Tibial nerve (tissue), 4 donors: ENCODE data around the gene MUSTN1.

Experiments
- EP300 ChIP-seq, 2 donors: sonication (generic); formaldehyde crosslinking; IDR thresholded peaks; one replicate each; pipeline ENCODE4 v1.6.1; 2017; ENCODE audit warnings: antibody characterized with exemption in 2 of 2, mild to moderate bottlenecking in 1 of 2
- POLR2A ChIP-seq, 2 donors: fragments of 450-650 bp; IDR thresholded peaks; one replicate each; pipeline ENCODE4 v1.6.1; 2017; ENCODE audit warnings: antibody characterized with exemption in 2 of 2, mild to moderate bottlenecking in 2 of 2, moderate library complexity in 2 of 2
- TF ChIP-seq, protein P1 (sequence below), 5 experiments: fragments of 200-600 bp in 3 of 5; fragments of 450-650 bp in 2 of 5; sonication (generic) in 3 of 5; IDR thresholded peaks; one replicate each; pipeline ENCODE4 v1.5.1; 2016 to 2019; ENCODE audit warnings: antibody characterized with exemption in 5 of 5, mild to moderate bottlenecking in 3 of 5, moderate library complexity in 2 of 5

DNA sequence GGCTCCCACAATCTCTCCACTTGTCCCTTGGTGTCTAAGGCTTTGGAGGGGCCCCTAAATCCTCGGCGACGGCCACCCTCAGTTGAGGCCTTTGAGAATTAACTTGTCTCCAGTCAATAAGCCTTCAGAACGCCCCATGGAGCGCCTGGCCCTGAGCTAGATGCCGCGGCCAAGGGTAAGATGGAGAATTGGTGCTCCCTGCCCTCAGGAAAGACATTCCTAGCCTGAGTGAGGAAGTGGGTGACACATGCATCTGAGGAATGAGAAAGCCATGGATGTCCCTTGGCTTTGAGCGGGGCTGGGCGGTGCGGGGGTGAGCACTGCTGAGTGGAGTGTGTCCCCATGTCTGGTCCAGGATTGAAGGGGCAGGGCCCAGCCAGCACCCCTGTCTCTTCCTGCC, 17.6 kb downstream of the MUSTN1 start:
- no peak for TF ChIP-seq EP300 (IDR thresholded peaks at IDR 0.05)
- TF ChIP-seq, protein P1, sequence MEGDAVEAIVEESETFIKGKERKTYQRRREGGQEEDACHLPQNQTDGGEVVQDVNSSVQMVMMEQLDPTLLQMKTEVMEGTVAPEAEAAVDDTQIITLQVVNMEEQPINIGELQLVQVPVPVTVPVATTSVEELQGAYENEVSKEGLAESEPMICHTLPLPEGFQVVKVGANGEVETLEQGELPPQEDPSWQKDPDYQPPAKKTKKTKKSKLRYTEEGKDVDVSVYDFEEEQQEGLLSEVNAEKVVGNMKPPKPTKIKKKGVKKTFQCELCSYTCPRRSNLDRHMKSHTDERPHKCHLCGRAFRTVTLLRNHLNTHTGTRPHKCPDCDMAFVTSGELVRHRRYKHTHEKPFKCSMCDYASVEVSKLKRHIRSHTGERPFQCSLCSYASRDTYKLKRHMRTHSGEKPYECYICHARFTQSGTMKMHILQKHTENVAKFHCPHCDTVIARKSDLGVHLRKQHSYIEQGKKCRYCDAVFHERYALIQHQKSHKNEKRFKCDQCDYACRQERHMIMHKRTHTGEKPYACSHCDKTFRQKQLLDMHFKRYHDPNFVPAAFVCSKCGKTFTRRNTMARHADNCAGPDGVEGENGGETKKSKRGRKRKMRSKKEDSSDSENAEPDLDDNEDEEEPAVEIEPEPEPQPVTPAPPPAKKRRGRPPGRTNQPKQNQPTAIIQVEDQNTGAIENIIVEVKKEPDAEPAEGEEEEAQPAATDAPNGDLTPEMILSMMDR (IDR thresholded peaks at IDR 0.05) = no peak
- no peak for TF ChIP-seq POLR2A (IDR thresholded peaks at IDR 0.05)
